Islet precursor cell (in vitro differentiated cells): ENCODE results near the gene ARHGAP19.

Experiments used
- DNase-seq: peaks from one replicate; pipeline ENCODE4 v3.0.0-alpha.2; 2018

The ARHGAP19 gene, protein sequence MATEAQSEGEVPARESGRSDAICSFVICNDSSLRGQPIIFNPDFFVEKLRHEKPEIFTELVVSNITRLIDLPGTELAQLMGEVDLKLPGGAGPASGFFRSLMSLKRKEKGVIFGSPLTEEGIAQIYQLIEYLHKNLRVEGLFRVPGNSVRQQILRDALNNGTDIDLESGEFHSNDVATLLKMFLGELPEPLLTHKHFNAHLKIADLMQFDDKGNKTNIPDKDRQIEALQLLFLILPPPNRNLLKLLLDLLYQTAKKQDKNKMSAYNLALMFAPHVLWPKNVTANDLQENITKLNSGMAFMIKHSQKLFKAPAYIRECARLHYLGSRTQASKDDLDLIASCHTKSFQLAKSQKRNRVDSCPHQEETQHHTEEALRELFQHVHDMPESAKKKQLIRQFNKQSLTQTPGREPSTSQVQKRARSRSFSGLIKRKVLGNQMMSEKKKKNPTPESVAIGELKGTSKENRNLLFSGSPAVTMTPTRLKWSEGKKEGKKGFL

DNA sequence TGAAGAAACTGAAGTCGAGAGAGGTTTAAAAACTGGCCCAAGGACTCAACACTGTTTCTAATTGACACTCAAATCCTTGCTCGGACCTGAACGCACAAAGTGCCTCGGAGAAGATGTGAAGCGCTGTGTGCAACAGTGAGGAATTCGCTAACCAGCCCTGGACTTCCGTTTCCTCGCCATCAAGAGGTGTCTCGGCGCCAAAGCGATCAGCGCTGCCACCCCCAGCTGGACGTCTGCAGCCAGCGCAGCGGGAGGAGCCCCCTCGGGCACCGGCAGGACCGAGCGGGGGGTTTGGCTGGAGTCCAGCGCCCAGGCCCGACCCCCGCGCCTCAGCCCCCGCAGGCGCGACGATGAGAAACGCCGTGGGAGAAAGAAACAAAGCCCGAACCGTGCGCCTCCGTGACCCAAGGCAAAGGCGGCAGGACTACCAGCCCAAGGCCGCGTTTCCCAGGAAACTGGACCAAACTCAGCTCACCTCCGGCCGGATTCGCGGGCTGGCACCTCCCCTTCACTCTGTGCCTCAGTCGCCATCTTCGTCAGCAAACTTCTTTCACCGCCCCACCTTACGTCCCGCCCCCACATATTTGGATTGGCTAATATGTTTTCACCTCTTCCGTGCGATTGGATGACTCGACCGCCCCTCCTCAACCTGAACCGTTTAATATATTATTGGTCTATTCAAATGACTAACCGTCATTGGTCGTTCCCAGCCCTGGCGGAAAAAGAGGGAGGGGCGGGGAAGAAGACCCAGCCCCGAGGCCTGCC is at the start of gene ARHGAP19:
Gene ARHGAP19 (minus strand): TSS at position 541 of the 765 bp plus-strand sequence. CDS start 10 bp downstream, at position 531.
- peak; percentile 99 for DNase-seq

DNA sequence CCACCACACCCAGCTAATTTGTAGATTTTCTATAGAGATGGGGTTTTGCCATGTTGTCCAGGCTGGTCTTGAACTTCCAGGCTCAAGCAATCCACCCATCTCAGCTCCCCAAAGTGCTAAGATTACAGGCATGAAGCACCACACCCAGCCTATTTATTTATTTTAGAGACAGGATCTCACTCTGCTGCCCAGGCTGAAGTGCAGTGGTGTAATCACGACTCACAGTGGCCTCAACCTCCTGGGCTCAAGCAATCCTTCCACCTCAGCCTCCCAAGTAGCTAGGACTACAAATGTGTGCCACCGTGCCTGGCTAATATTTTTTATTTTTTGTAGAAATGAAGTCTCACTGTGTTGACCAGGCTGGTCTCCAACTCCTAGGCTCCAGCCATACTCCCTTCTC is 49.0 kb upstream of the ARHGAP19 start:
- DNase-seq = no peak

DNA sequence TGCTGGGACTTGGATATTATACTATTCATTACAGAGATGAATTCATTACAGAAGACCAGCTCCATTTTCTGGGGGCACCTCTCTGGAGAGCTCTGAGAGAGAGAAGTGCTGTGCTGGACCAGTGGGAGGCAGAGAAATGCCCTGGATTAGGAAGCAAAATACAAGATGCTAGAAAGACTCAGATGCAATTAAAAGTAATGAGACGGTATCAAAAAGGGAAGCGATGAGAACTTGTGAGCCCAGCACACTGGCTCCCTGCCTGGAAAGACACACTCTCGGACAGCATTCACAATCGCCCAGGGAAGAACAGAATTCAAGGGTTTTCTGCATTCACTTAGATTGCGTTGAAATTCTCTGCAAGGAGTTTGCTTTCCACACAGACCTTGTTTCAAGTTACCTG is 45.6 kb upstream of the ARHGAP19 start:
- no peak for DNase-seq

- DNase-seq = peak; percentile 87
Observed at GRCh38 chr10:97336942-97337831, 44.8 kb upstream of the ARHGAP19 start.

DNA sequence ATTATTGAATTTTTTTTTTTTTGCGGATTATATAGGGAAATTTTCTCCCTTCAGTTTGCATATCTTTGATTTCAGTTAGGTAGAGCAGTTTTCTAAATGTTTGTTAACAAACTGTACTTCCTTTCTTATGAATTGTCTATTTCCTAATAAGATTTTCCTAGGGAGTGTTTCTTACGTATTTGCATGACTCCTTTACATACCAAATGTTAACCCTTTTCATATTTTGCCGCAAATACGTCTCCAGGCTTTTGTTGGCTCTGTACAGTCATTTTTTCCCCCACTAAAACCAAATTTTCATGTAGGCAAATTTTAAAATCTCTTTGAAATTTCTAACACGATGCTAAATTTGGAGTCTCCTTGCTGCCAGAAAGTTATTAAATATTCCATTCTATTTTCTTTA is 44.0 kb upstream of the ARHGAP19 start:
- no peak for DNase-seq

- DNase-seq = no peak
Observed at GRCh38 chr10:97336006-97336405, 43.6 kb upstream of the ARHGAP19 start.

GRCh38 chr10:97335188-97335619 is 42.8 kb upstream of the ARHGAP19 start:
- DNase-seq = no peak

DNA sequence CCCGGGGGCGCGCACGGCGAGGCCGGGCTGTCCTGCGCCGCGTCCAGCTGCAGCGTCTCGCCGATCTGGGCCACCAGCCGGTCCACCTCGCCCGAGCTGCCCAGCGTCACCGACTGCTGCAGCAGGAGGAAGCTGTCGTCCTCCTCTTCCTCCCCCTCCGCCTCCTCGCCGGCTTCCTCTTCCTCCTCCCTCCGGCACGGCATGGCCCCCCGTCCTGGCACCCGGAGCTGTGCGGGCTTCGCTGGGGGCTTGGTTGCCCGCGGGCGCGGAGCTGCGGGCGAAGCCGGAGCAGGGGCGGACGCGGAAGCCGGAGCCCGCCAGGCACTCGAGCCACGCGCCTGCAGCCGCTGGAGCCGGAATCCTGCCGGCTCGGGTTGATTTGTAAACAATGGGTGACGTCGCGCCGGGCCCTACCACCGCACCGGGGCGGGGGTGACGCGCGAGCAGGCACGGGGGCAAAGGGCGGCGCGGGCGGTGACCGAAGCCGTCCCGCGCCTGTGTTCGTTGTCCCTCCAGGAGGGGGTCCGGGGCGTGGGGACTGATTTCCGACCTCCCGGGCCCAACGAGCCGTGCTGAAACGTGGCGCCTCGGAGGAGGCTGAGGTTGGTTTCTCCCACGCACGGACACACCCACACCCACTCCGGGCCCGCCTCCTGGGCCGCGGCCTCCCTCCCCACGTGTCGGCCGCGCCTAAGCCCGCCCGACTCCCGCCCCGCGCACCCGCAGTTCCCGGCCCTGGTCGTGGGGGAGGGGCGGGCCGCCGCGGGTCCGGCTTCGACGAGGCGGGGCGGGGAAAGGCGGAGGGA is 42.1 kb upstream of the ARHGAP19 start, which contains the start of gene FRAT2:
Gene FRAT2 (minus strand): TSS at position 360 of the 806 bp plus-strand sequence. CDS start 157 bp downstream, at position 203.
- DNase-seq = peak; percentile 94

DNA sequence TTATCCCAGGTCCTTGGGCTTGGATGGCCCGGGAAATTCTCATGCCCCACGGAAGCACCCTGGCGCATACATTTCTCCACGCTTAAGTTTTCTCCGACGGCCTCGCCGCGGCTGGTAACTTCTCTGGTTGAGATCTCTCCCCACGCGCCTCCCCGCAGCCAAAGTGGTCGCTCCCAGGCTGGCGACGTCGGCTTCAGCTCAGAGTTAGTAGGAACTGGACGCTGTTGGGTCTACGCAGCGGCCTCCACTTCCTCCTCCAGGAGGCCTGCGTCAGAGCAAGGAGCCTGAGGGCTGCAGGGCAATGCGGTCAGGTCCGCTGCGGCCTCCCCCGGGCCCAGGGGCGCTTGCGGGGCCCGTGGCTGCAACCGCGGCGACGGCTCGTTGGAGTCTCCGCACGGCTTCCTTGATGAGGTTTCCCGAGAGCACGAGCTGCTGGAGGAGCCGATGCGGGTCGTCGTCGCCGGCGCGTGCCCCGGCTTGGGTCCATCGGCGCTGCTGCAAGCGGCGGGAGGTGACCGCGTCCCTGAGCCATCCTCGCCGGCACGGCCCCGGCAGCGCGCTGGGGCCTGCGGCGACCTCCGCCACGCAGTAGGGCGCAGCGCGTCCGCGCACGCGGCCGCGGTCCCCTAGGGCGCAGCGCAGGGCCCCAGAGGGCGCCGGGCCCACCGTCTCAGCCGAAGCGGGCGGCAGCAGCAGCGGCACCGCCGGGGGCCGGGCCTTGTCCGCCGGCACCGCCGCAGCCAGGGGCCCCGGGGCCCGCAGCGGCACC is 41.3 kb upstream of the ARHGAP19 start:
- peak; percentile 83 for DNase-seq

DNA sequence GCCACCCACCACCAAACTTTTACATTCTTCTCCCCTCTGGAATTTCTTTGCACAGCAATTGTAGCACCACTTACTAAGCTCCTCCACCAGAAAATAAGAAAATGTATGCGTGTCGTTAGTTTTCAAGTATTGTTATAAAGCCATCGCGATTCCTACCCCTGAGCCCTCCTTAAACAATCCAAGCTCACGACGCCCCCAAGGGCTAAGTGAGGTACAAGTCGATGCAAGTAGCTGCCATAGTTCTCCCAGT is 40.8 kb upstream of the ARHGAP19 start:
- DNase-seq = no peak

GRCh38 chr10:97332591-97333350 is 40.3 kb upstream of the ARHGAP19 start:
- peak; percentile 78 for DNase-seq

DNA sequence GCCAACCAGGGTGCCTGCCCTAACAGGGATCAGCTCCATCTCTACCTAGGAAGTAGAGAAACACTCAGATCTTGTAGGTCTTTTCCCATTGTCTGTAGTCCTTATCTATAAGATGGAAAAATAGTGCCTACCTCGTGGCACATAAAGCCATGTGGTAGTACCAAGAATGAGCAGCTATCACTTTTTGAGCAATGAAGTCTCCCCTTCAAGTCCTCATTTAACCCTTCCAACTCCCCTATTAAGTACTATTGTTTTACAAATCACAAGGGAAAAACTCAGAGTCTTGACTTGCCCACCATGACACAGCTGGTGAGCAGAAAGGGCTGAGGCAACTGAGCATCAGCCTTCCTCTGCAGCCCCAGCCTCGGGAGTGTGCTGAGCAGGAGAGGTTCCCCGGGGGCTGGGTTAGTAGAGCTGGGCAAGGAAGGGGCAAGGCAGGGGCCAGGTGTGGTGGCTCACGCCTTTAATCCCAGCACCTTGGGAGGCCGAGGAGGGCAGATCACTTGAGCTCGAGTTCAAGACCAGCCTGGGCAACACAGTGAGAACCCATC is 38.8 kb upstream of the ARHGAP19 start:
- no peak for DNase-seq

GRCh38 chr10:97329766-97330165 is 37.3 kb upstream of the ARHGAP19 start:
- DNase-seq = no peak

GRCh38 chr10:97328646-97329453 is 36.4 kb upstream of the ARHGAP19 start:
- no peak for DNase-seq

DNA sequence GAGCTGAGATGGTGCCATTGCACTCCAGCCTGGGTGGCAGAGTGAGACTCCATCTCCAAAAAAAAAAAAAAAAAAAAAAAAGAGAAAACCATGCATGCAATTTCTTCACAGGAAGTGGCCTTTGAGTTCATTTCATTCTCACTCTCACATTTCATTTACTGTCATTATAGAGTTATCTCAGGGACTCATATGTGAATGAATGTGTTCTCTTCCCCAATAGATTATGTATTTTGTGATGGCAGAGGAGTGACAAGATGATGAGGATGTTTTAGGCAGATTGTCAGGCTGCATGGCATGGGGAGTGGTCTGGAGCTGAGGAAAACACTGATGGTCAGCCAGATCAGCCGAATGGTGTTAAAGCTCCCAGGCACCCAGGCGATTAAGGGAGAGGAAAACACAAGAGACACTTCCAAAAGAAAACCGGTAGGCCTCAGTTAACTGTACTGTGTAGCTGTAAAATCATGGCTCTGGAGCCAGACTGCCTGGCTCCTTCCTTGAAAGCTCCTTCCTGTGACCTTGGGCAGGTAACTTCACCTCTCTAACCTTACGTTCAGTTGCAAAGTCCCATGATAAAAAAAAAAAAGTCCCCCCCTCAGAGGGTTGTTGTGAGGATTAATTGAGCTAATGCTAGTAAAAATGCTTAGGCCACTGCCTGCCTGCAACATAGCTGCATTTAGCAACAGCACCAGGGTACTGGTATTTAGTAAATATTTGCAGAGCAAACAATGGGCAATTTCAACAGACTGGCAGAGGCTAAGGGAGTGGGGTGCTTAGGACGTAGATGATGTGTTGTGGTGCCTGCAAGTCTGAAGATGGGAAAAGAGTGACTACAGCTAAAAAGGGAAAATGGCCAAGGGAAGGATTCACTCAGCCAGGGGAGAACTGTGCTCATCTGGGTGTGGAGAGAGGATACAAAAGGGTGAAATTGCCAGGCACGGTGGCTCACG is 35.2 kb upstream of the ARHGAP19 start:
- no peak for DNase-seq

DNA sequence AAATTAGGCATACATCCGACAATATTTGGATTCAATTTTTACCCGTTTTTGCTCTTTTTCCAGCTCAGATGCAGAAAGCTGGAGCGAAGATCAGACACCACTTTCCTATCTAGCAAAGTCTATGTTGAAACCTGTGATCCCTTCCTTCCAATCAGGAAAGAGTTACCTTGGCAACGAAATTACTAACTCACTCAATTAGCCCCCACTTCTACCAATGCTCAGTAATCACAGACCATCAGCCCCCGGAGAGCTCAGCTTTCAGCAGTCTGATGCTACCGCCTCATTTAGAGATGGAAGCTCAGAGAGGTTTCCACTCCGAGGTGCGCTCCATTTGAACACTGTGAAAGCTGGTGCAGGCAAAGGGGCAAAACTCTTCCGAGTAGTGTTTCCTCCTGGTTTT is 33.3 kb upstream of the ARHGAP19 start:
- no peak for DNase-seq

DNA sequence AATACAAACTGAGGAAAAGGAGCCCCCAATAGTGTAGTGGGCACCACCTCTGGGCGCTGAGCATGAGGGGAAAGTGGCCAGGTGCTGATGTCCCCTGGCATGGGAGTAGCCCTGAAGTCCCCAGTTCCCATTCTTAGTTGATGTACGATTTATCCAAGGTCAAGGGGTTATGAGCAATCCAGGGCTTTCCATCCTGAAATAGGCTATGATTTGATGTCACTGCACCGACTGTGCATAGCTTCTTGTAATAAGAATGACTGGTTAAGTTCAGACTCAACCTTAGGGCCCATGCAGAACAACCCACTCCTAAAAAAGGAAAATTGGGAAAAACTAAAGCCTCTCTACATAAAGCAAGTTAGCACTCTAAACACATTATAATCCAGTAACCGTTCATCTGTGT is 31.1 kb upstream of the ARHGAP19 start:
- DNase-seq = no peak

- no peak for DNase-seq
Observed at GRCh38 chr10:97321804-97322190, 29.4 kb upstream of the ARHGAP19 start.
